HG02870 (cell line): ENCODE measurements around the gene DPH2.

ENCODE experiments used
- ATAC-seq: cut with Tn5 transposase; IDR thresholded peaks from one replicate; pipeline ENCODE4 v1.9.1; 2021; ENCODE audit warnings: mild to moderate bottlenecking, moderate library complexity; ENCODE audit not compliant: unreplicated experiment

Gene DPH2

GRCh38 chr1:43944860-43945259 lies 24.9 kb upstream of the DPH2 start:
- no peak for ATAC-seq

DNA sequence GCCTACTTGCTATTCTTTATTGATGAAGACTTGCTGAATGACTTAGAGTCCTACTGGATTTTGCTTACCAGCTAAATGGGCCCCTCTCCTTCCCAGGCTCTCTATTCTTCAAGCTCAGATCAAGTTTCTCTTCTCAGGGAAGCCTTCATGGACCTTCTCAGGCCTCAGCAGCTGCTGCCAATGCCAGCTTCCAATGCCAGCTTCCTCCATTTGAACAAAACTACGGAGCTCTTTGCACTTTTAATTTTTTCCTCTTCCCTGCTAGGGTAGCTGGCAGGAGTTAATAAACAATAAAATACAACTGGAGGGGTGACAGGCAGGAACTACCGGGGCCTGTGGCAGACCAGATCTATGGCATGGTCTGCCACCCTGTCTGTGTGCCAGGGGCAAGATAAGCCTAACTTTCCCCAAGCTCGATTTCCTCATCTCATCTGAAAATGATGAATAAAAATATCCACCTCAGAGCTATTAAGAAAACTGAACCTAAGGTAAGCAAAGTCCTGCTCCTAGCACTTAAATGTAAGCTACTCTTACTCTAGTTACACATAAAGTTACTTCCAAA lies 24.1 kb upstream of the DPH2 start:
- no peak for ATAC-seq

DNA sequence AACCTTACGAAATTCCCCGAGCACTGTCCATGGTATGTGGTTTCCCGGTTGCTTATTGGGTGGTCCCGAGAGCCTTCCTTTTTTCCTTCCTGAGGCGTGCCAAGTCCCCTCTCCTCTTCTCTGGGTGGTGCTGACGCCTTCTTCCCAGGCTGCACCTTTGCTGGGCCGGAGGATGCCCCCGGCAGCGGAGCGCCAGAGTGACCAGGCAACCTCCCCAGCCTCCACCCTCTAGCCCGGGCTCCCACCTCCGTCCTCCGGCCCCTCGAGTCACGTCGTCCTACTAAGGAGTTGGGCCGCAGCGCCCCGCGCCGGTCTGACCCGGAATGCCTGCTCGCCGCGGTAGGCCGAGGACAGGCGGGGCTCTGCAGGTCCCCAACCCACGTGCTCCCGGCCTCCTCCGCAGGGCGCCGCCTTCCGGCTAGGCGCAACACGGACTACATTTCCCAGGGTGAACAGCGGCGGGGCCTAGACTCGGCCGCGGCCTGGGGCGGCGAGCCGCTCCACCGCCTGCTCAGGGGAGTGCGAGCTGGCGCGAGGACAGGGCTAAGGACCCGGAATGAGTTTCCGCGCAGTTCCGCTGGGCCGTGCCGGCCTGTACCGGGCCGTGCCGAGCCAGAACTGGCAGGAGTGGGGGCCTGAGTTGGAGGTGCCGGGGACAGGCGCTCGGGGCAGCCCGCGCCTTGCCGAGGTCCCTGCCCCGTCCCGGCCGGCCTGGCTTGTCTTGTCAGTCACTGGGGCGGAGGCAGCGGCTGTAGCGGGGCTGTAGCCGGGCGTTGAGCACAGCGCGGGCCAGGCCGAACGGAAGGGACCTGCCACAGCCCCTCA lies 23.4 kb upstream of the DPH2 start, which contains the start of gene IPO13:
IPO13 (plus strand) TSS at position 715 of the 825 bp plus-strand sequence. CDS start 651 bp downstream, outside the sequence.
- ATAC-seq = peak; percentile 91

GRCh38 chr1:43947061-43947873 lies 22.5 kb upstream of the DPH2 start:
- no peak for ATAC-seq

DNA sequence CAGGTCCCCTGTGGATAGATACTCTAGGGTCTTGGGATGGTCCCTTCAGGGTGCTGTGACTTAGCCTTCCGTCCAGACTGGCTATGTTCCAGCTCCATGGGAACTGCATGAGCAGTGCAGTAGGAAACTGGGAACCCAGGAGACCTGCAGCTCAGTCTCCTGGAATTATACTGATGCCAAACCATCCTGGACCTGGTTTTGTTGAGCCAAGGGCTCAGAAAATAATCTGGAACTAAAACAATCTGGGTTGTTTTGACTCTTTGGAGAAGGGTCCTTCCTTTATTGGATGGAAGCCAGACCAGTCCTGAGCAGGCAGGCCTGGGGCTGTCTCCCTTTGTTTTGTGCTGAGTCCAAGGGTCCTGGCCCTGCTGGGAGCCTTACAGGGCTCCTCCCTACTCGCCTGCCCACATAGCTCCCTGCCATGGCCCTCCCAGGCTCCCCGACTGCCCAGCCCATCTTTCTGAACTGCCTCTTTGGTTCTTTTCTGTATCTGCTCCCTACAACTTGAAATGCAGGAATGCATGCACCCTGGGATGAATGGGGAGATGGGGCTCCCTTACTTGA lies 21.9 kb upstream of the DPH2 start:
- ATAC-seq = no peak

GRCh38 chr1:43949678-43950077 lies 20.1 kb upstream of the DPH2 start:
- no peak for ATAC-seq

DNA sequence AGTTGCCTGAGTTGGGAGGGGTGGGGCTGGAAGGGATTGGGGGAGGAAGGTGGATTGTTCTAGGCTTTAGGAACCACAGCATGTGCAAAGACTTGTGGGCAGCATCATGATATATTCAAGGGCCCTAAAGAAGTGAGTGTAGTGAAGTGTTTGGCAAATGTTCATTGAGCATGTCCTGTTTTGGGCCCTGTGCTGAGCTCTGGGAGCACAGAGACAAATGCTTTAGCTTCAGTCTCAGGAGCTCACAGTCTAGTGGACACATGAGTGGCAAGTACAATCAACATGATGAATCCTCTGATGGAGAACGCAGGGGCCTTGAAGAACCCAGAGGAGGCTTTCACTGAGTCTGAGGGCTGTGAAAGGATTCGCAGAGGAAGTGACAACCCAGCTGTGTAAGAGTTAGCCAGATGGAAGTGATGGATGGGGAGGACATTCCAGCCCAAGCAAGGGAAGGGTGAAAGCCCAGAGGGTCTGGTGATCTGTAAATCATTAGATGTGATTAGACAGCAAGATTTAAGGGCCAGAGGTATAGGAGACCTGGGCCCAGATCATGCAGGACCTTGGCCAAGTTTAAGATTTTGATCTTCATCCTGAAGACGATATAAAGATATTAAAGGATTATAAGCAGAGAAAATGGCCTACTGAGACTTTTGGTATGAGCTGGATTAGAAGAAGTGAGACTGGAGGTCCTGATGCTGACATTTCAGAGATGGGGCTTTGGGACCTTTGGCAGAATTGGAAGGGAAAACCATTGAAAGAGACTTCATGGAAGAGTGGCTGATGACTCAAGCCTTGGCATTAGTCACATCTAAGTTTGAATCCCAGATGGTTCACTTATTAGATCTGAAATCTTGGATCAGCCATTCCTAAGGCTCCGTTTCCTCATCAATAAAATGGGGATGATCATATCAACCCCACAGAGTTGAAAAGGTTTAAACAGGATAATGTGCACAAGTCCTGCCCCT lies 18.5 kb upstream of the DPH2 start:
- no peak for ATAC-seq

DNA sequence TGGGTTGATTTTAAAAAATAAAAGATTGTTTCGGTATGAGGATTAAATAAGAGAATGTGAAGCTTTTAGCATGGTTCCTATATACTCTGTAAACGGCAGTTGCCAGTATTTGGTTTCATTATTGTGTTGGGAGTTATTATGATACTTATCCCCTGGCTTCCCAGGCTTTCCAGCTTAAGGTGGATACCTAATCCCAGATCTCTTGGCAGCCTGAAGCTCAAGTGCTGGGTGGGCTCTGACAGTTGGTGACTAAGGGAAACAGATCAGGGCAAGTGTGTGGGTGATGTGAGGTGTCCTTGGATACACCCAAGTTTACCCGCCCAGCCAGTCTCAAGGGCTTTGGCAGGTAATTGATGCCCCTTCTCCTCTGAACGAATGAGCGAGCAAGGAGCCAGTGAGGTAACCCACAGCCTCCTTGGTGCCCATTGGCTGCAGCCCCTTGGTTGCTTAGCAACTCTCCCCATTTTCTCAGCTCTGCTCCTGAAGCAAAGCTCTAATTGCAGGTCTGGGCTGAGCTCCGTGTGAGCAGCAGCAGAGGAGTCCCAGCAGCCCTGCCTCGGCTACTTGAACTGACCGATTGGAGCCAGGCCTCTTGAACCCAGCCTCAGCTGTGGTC lies 17.0 kb upstream of the DPH2 start:
- ATAC-seq = no peak

- ATAC-seq = no peak
These were observed 16.4 kb upstream of the DPH2 start for GRCh38 chr1:43953361-43953760.

DNA sequence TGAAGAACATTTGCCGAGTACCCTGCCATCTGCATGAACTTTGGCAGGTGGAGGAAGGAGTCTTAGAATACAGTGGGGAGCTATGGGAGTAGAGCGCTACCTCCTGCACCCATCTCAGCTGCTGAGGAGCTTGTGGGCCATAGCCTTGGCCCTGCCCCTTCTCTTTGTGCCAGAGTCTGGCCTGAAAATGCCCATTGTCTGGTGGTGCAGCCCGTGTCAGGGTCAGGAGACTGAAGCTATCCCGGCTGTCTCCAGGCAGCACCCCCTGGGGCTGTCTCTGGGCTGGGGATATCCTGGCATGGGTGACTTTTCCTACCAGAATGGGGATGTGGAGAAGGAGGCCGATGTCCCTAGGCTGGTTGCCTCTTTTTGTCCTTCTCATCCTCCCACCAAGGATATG lies 15.8 kb upstream of the DPH2 start:
- ATAC-seq = no peak

DNA sequence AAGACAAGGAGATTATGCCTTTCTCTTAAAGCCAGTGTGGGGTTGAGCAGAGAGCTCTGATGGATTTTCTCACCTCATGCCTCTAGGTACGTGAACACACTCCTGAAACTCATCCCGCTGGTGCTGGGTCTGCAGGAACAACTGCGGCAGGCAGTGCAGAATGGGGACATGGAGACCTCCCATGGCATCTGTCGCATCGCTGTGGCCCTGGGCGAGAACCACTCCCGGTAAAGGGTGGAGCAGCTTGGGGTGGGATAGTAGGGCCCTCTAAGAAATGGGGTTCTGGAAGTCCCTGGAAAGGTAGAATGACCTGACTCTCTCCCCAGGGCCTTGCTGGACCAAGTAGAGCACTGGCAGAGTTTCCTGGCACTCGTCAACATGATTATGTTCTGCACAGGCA lies 13.6 kb upstream of the DPH2 start:
- ATAC-seq = no peak

GRCh38 chr1:43957407-43958040 lies 12.3 kb upstream of the DPH2 start:
- no peak for ATAC-seq

DNA sequence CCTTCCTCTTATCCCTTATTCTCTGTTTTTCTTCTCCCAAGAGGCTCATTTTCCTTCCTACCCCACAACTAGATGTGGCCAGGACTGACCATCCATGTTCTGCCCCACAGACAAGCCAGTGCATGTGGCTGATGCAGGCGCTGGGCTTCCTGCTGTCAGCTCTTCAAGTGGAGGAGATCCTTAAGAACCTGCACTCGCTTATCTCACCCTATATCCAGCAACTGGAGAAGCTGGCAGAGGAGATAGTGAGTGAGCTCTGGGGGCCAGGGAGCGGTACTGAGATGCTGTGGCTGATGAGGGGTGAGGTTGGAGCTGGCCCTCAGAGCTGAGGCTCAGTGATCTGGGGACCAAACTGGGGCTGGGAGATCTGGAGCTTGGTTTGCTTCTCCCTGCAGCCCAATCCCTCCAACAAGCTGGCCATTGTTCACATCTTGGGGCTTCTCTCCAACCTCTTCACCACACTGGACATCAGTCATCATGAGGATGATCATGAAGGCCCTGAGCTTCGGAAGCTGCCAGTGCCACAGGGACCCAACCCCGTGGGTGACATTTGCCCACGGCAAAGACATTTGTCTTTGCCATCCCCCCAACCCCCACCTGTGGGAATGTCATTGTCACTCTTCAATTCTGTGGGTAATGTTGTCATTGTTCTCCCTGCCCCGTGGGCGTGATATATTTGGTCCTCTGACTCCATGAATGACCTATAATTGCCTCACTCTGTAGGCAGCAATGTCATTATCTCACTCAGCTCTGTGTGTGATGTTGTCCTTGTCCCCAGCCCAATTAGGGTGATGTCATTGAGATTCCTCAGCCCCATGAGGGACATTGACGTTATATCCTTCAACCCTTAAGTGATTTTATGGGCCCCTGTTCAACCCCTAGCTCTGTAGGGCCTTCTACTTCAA lies 11.2 kb upstream of the DPH2 start:
- no peak for ATAC-seq

DNA sequence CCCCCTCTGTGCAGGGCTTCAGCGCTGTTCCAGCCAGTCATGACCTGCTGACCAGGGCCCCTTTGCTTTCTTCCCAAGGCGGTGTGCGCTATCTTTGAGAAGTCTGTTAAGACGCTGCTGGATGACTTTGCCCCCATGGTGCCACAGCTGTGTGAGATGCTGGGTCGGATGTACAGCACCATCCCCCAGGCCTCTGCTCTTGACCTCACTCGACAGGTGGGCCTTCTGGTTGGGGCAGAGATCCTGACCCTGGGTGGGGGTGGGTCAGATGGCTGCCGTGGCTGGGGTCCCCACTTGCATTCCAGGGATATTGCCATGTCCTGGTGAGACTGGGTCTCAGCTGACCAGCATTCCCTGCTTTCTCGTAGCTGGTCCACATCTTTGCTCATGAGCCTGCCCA lies 9.0 kb upstream of the DPH2 start:
- ATAC-seq = no peak

GRCh38 chr1:43961692-43962091 lies 8.1 kb upstream of the DPH2 start:
- ATAC-seq = no peak

DNA sequence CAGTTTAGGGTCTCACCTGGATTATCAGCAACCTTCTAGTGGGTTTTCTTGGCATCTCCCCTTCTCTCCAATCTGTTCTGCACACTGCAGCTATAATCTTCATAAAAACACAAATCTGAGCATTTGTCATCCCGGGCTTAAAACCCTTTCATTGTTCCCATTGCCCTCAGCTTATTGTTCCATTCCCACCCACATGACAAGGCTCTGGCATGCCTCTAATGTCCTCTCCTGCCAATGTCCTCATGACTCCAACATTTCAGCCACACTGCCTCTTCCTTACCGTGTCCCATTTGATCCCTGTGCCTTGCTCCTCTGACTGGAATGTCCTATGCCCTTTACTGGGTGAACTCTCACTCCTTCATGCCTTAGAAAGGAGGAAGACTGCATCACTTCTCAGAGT lies 7.5 kb upstream of the DPH2 start:
- ATAC-seq = no peak

DNA sequence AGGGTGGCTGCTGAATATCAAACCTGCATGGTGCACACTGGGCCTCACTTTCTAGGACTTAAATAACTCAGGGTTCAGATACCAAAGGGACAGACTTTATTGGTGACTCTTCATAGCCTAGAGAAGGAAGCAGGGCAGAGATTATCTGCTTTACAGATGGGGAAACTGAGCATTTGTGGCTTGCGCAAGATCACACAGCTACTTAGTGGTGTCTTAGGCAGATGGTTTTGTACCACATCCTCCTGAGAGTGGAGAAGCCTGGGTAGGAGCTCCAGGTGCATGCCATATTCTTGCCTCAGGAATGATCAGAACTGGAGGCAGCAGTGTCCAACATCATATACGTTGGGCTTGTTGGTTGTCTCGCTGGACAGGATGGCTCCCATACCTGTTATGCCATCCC lies 6.8 kb upstream of the DPH2 start:
- no peak for ATAC-seq

DNA sequence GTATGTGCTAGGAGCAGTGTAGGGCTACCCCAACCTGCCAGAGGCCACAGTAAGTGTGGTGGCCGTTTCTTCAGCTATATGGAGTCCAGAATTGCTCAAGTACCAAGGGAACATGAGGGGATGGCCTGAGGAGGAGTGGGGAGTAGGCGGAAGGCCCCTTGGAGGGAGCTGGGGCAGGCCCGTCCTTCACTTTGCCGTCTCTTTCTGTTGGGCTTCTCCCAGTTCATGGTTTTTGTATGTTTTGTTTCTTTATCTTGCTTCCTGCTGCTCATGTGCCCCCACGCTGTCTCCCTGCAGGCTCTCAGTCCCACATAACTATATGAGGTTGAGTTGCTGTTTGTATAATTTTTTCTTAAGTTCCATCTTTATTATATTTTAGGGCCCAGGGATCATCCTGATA lies 5.9 kb upstream of the DPH2 start:
- ATAC-seq = no peak
